ENCODE results near the gene DCDC1.

The DCDC1 gene

GRCh38 chr11:31408201-31408600, 38.7 kb upstream of the DCDC1 start:
- Histone ChIP-seq H3K79me2 (ENCODE audit: low read length) (no peaks in the 10 kb centered on the region), H4K20me1 (ENCODE audit: insufficient read depth, low read length) (no peaks in the 10 kb centered on the region), H2AFZ (ENCODE audit: low read depth, low read length) (no peak overlapping the region), H3K4me2 (ENCODE audit: low read length) (no peak overlapping the region), H3K27me3 (ENCODE audit: low read depth, low read length) (no peaks in the 10 kb centered on the region), H3K4me3 (ENCODE audit: low read length) (no peak overlapping the region), H3K36me3 (replicated peaks; ENCODE audit: low read depth, low read length) (no peaks in the 10 kb centered on the region), H3K4me1 (ENCODE audit: low read length) (no peaks in the 10 kb centered on the region), H3K27ac (ENCODE audit: low read length) (no peak overlapping the region), H3K9ac (ENCODE audit: low read length) (no peak overlapping the region), H3K9me3 (ENCODE audit: insufficient read depth, low read length) (no peaks in the 10 kb centered on the region)
- TF ChIP-seq EZH2phosphoT487 (IDR thresholded peaks at IDR 0.05; ENCODE audit: low read depth), result no peak
- TF ChIP-seq, protein P1, sequence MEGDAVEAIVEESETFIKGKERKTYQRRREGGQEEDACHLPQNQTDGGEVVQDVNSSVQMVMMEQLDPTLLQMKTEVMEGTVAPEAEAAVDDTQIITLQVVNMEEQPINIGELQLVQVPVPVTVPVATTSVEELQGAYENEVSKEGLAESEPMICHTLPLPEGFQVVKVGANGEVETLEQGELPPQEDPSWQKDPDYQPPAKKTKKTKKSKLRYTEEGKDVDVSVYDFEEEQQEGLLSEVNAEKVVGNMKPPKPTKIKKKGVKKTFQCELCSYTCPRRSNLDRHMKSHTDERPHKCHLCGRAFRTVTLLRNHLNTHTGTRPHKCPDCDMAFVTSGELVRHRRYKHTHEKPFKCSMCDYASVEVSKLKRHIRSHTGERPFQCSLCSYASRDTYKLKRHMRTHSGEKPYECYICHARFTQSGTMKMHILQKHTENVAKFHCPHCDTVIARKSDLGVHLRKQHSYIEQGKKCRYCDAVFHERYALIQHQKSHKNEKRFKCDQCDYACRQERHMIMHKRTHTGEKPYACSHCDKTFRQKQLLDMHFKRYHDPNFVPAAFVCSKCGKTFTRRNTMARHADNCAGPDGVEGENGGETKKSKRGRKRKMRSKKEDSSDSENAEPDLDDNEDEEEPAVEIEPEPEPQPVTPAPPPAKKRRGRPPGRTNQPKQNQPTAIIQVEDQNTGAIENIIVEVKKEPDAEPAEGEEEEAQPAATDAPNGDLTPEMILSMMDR (IDR thresholded peaks at IDR 0.05; ENCODE audit: low read depth, low read length), result no peak

GRCh38 chr11:31404614-31405013, 35.1 kb upstream of the DCDC1 start:
- Histone ChIP-seq H3K4me2 (ENCODE audit: low read length) (no peak overlapping the region), H3K4me1 (ENCODE audit: low read length) (no peaks in the 10 kb centered on the region), H4K20me1 (ENCODE audit: insufficient read depth, low read length) (no peaks in the 10 kb centered on the region), H3K27ac (ENCODE audit: low read length) (no peak overlapping the region), H3K9ac (ENCODE audit: low read length) (no peak overlapping the region), H3K4me3 (ENCODE audit: low read length) (no peak overlapping the region), H3K9me3 (ENCODE audit: insufficient read depth, low read length) (no peaks in the 10 kb centered on the region), H2AFZ (ENCODE audit: low read depth, low read length) (no peak overlapping the region), H3K27me3 (ENCODE audit: low read depth, low read length) (no peaks in the 10 kb centered on the region), H3K36me3 (replicated peaks; ENCODE audit: low read depth, low read length) (no peaks in the 10 kb centered on the region), H3K79me2 (ENCODE audit: low read length) (no peaks in the 10 kb centered on the region)
- TF ChIP-seq, protein P1 (IDR thresholded peaks at IDR 0.05; ENCODE audit: low read depth, low read length), result no peak
- no peak for TF ChIP-seq EZH2phosphoT487 (IDR thresholded peaks at IDR 0.05; ENCODE audit: low read depth)

- no peaks in the 10 kb centered on the region for H3K36me3 ChIP-seq (replicated peaks; ENCODE audit: low read depth, low read length)
- H3K79me2 ChIP-seq (ENCODE audit: low read length), result no peaks in the 10 kb centered on the region
- H4K20me1 ChIP-seq (ENCODE audit: insufficient read depth, low read length), result no peaks in the 10 kb centered on the region
- no peaks in the 10 kb centered on the region for H3K27me3 ChIP-seq (ENCODE audit: low read depth, low read length)
- no peak overlapping the region for H2AFZ ChIP-seq (ENCODE audit: low read depth, low read length)
- TF ChIP-seq EZH2phosphoT487 (IDR thresholded peaks at IDR 0.05; ENCODE audit: low read depth), result no peak
- TF ChIP-seq, protein P1 (IDR thresholded peaks at IDR 0.05; ENCODE audit: low read depth, low read length), result peak; percentile 71
- H3K27ac ChIP-seq (ENCODE audit: low read length), result no peak overlapping the region
- no peak overlapping the region for H3K4me3 ChIP-seq (ENCODE audit: low read length)
- H3K9me3 ChIP-seq (ENCODE audit: insufficient read depth, low read length), result no peaks in the 10 kb centered on the region
- H3K4me1 ChIP-seq (ENCODE audit: low read length), result no peaks in the 10 kb centered on the region
- H3K9ac ChIP-seq (ENCODE audit: low read length), result no peak overlapping the region
- no peak overlapping the region for H3K4me2 ChIP-seq (ENCODE audit: low read length)
Observed at GRCh38 chr11:31397239-31397834, 27.8 kb upstream of the DCDC1 start.

GRCh38 chr11:31387379-31387778, 17.8 kb upstream of the DCDC1 start:
- no peaks in the 10 kb centered on the region for H3K9me3 ChIP-seq (ENCODE audit: insufficient read depth, low read length)
- H2AFZ ChIP-seq (ENCODE audit: low read depth, low read length), result no peak overlapping the region
- no peaks in the 10 kb centered on the region for H3K27me3 ChIP-seq (ENCODE audit: low read depth, low read length)
- no peaks in the 10 kb centered on the region for H3K79me2 ChIP-seq (ENCODE audit: low read length)
- no peaks in the 10 kb centered on the region for H4K20me1 ChIP-seq (ENCODE audit: insufficient read depth, low read length)
- TF ChIP-seq EZH2phosphoT487 (IDR thresholded peaks at IDR 0.05; ENCODE audit: low read depth), result no peak
- TF ChIP-seq, protein P1 (IDR thresholded peaks at IDR 0.05; ENCODE audit: low read depth, low read length), result no peak
- H3K4me1 ChIP-seq (ENCODE audit: low read length), result no peaks in the 10 kb centered on the region
- H3K27ac ChIP-seq (ENCODE audit: low read length), result no peak overlapping the region
- no peak overlapping the region for H3K4me3 ChIP-seq (ENCODE audit: low read length)
- no peak overlapping the region for H3K9ac ChIP-seq (ENCODE audit: low read length)
- peaks cover 3% of the 10 kb centered on the region for H3K36me3 ChIP-seq (replicated peaks; ENCODE audit: low read depth, low read length)
- H3K4me2 ChIP-seq (ENCODE audit: low read length), result no peak overlapping the region
